PFSK-1 (cell line): Measurements from ENCODE around the gene PPP2R5C.

Experiments used
- FOXP2 ChIP-seq: optimal IDR thresholded peaks from 2 replicates; pipeline ENCODE3; 2011; ENCODE audit warnings: borderline replicate concordance, control low read depth, inconsistent platforms; ENCODE audit not compliant: insufficient read depth; ENCODE audit errors: extremely low read length, extremely low read depth
- POLR2AphosphoS5 ChIP-seq: IDR thresholded peaks from 2 replicates; pipeline ENCODE4 v1.6.1; 2012; ENCODE audit warnings: low read depth, mild to moderate bottlenecking, control low read depth, low read length, moderate library complexity
- REST ChIP-seq, 2 experiments: IDR thresholded peaks; 2 replicates each; pipeline versions ENCODE4 v1.6.1 to v1.8.0; 2011 to 2012; ENCODE audit warnings: low read depth in 2 of 2, low read length in 2 of 2, control low read depth in 1 of 2, inconsistent platforms in 1 of 2, mild to moderate bottlenecking in 1 of 2, moderate library complexity in 1 of 2; ENCODE audit not compliant: insufficient read depth in 1 of 2
- SIN3A ChIP-seq: IDR thresholded peaks from 2 replicates; pipeline ENCODE4 v1.6.1; 2012; ENCODE audit warnings: mild to moderate bottlenecking, low read length, moderate library complexity, borderline replicate concordance; ENCODE audit not compliant: insufficient read depth
- TAF1 ChIP-seq: IDR thresholded peaks from 2 replicates; pipeline ENCODE4 v1.6.1; 2012; ENCODE audit warnings: low read length, control low read depth, borderline replicate concordance; ENCODE audit not compliant: insufficient read depth

PPP2R5C gene

DNA sequence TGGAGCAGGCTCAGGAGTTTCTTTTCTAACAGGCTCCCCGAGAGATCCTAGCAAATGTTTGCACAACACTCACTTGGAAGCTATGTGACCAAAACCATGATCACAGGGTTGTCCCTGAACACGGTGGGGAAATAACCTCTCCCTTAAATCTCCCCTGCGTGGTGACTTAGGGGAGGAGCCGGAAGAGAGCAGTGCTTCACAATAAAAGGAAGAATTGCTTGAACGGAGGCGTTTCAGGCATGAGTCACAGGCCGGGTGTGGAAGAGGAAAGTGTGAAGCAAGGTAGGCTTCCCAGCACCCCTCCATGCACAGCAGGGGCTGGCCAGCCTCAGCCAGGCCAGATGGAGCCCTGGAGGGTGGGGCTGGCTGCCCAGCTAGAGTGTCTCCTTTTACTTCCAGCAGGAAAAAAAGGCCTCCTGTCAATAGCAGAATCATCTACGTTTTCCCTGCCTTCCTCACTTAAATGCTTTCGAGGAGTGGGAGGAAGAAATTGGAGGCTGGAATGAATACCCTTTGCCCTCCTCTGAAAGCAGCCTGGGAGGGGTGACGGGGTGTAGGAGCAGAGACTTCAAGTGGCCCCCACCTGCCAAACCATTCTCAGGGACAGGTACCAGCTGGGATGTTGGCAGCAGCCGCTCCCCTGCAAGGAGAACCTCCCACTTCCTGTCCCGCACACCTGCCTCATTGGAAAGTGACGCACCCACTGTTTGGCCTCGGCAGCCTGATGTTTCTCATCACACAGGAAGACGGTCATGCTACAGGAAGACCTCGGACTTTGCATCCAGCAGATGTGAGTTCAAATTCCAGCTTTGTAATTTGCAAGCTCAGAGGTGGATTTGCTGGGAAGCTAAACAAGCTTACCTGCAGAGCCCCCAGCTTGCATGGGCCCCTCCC is 30.1 kb upstream of the PPP2R5C start:
- TF ChIP-seq FOXP2, result peak; percentile 48
- no peak for TF ChIP-seq SIN3A

DNA sequence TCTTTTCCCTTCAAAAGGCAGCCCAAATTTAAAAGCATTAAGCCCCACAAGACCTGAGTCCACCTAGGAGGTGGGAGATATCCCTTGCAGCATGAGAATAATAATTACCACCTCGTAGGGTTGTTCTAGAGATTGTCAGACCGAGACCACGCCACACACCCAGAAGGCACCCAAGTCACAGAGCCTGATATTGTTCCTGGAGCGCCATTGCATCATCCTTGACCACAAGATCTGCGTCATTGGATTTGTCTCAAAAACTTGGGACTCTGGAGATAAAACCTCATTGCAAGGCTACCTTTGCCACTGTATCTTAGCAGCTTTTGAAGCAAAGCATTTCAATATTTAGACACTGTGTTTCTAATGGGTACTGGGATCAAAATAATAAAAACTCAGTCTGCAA is 29.4 kb upstream of the PPP2R5C start:
- no peak for TF ChIP-seq TAF1
- no peak for TF ChIP-seq REST (IDR thresholded peaks at IDR 0.05; ENCODE audit: insufficient read depth in 1 of 2, low read depth in 2 of 2, low read length in 2 of 2)
- no peak for TF ChIP-seq SIN3A
- TF ChIP-seq FOXP2, result no peak
- TF ChIP-seq POLR2AphosphoS5, result no peak

DNA sequence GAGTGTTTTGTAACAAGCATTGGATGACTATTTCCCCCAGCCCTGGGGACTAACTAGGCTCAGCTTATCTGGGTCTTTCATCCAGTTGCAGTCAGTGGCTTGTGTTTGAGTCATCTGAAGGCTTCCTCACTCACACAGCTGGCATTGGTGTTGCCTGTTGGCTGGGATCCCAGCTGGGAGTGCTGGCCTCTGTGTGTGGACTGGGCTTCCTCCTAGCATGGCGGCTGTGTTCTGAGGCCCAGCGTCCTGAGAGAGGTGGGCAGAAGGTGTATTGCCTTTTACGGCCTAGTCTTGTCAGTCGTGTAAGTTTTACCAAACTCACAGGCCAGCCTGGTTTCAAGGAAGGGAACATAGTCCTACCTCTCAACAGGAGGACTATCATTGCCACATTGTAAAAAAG is 28.3 kb upstream of the PPP2R5C start:
- peak; percentile 24 for TF ChIP-seq FOXP2
- TF ChIP-seq SIN3A, result no peak
- TF ChIP-seq REST (IDR thresholded peaks at IDR 0.05; ENCODE audit: insufficient read depth in 1 of 2, low read depth in 2 of 2, low read length in 2 of 2), result no peak
- TF ChIP-seq POLR2AphosphoS5, result no peak
- no peak for TF ChIP-seq TAF1

- TF ChIP-seq REST (IDR thresholded peaks at IDR 0.05; ENCODE audit: insufficient read depth in 1 of 2, low read depth in 2 of 2, low read length in 2 of 2), result no peak
Measured at GRCh38 chr14:101734246-101734847, 27.2 kb upstream of the PPP2R5C start.

- TF ChIP-seq SIN3A (no peak), POLR2AphosphoS5 (no peak), FOXP2 (no peak), TAF1 (no peak), REST (IDR thresholded peaks at IDR 0.05; ENCODE audit: insufficient read depth in 1 of 2, low read depth in 2 of 2, low read length in 2 of 2) (no peak)
Measured at GRCh38 chr14:101735453-101735852, 26.1 kb upstream of the PPP2R5C start.
